Neuron (in vitro differentiated cells): ENCODE measurements around the gene GABPA.

Experiments
- H2AFZ ChIP-seq: one replicate; pipeline ENCODE4 v1.6.1; 2013; ENCODE audit warnings: low read depth, mild to moderate bottlenecking, inconsistent platforms, low read length, moderate library complexity
- H3K27me3 ChIP-seq: one replicate; pipeline ENCODE4 v1.6.1; 2013; ENCODE audit warnings: low read length; ENCODE audit not compliant: insufficient read depth
- H3K36me3 ChIP-seq: one replicate; pipeline ENCODE4 v1.6.1; 2013; ENCODE audit warnings: low read length; ENCODE audit not compliant: insufficient read depth
- H3K4me1 ChIP-seq: one replicate; pipeline ENCODE4 v1.6.1; 2013; ENCODE audit warnings: low read length; ENCODE audit not compliant: insufficient read depth
- H3K4me3 ChIP-seq: 2 replicates; pipeline ENCODE4 v1.5.1; 2013; ENCODE audit warnings: mild to moderate bottlenecking, low read length, moderate library complexity
- H3K9me3 ChIP-seq: one replicate; pipeline ENCODE4 v1.6.1; 2013; ENCODE audit warnings: low read length

Gene GABPA

DNA sequence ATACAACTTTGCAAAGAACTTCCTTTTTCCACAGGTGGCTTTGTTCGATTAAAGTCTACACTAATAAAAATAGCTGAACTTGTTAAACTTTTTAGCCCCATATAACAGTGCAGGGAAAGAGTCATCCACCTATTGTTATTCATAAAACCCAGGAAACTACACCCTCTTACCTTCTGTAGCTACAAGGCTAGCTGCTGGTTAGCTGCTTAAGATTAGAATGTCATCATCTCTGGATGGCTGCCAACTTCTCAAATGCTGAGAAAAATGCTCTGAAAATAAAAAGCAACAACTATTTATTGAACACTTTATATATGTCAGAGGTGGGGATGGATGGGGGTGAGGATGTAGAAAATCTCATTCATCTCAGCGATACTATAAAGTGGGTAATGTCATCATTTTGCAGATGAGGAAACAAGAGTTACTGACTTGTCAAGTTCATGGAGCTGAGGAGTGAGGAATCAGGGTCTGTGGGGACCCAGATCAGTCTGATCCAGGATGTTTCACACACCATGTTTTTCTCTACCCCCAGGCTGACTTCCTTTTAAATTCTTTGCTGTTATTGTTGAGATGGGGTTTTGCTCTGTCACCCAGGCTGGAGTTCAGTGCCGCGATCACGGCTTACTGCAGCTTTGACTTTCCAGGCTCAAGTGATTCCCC lies 17.2 kb upstream of the GABPA start:
- Histone ChIP-seq H3K9me3 (no peaks in the 10 kb centered on the region), H3K4me1 (no peaks in the 10 kb centered on the region), H2AFZ (no peak overlapping the region), H3K4me3 (no peak overlapping the region), H3K27me3 (no peaks in the 10 kb centered on the region), H3K36me3 (peaks cover 64% of the 10 kb centered on the region)

DNA sequence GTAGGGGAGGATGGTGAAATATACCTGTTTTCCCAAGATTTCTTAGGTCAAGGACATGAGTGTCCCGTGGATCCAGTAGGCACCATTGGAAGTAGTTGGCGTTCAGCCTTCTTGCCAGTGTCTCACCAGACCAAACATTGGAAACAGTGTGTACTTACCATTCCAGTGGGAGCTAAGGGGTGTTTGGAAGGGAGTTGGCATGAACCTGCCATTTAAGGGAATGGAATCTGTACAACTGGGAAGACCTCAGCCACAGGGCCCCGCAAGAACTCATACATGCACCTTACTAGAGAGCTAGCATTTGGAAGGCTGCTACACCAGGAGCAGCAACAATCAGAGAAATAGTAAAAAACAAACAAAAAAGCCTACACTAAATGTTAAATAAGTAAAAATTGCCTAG lies 12.8 kb upstream of the GABPA start:
- H3K4me3 ChIP-seq = no peak overlapping the region
- H2AFZ ChIP-seq = no peak overlapping the region
- no peaks in the 10 kb centered on the region for H3K4me1 ChIP-seq
- H3K27me3 ChIP-seq = no peaks in the 10 kb centered on the region
- H3K36me3 ChIP-seq = peaks cover 68% of the 10 kb centered on the region
- no peaks in the 10 kb centered on the region for H3K9me3 ChIP-seq

GRCh38 chr21:25722631-25723030 lies 12.1 kb upstream of the GABPA start:
- no peak overlapping the region for H3K4me3 ChIP-seq
- no peaks in the 10 kb centered on the region for H3K9me3 ChIP-seq
- peaks cover 69% of the 10 kb centered on the region for H3K36me3 ChIP-seq

GRCh38 chr21:25732091-25732760 lies 2.5 kb upstream of the GABPA start:
- H2AFZ ChIP-seq = no peak overlapping the region
- H3K9me3 ChIP-seq = no peaks in the 10 kb centered on the region
- H3K36me3 ChIP-seq = peaks cover 28% of the 10 kb centered on the region
- H3K27me3 ChIP-seq = no peaks in the 10 kb centered on the region
- H3K4me3 ChIP-seq = no peak overlapping the region
- peaks cover 18% of the 10 kb centered on the region for H3K4me1 ChIP-seq

More at GRCh38 chr21:25722631-25723030, 12.1 kb upstream of the GABPA start:
- H3K4me1 ChIP-seq = no peaks in the 10 kb centered on the region
- H3K27me3 ChIP-seq = no peaks in the 10 kb centered on the region
- no peak overlapping the region for H2AFZ ChIP-seq

- peaks cover 25% of the 10 kb centered on the region for H3K4me1 ChIP-seq
- no peaks in the 10 kb centered on the region for H3K9me3 ChIP-seq
- H3K27me3 ChIP-seq = no peaks in the 10 kb centered on the region
- no peak overlapping the region for H2AFZ ChIP-seq
- H3K36me3 ChIP-seq = peaks cover 10% of the 10 kb centered on the region
- peak overlapping the region; percentile 76 for H3K4me3 ChIP-seq
Observed at GRCh38 chr21:25733859-25734653, 716 bp upstream of the GABPA start.

DNA sequence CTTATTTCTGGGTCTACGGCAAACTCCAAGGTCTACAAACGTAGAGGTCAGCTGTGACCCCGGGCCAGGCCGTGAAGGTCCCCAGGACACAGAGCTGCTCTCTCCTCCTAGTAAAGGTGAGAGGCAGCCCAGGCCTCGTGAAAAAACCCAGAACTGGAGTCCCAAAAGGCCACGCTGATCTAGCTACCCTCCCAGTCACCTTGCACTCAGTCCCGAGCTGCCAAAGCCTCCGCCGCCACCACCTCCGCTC lies 193 bp upstream of the GABPA start:
- Histone ChIP-seq H2AFZ (no peak overlapping the region), H3K4me1 (peaks cover 25% of the 10 kb centered on the region), H3K36me3 (peaks cover 5% of the 10 kb centered on the region), H3K27me3 (no peaks in the 10 kb centered on the region), H3K4me3 (peak overlapping the region; percentile 76), H3K9me3 (no peaks in the 10 kb centered on the region)

DNA sequence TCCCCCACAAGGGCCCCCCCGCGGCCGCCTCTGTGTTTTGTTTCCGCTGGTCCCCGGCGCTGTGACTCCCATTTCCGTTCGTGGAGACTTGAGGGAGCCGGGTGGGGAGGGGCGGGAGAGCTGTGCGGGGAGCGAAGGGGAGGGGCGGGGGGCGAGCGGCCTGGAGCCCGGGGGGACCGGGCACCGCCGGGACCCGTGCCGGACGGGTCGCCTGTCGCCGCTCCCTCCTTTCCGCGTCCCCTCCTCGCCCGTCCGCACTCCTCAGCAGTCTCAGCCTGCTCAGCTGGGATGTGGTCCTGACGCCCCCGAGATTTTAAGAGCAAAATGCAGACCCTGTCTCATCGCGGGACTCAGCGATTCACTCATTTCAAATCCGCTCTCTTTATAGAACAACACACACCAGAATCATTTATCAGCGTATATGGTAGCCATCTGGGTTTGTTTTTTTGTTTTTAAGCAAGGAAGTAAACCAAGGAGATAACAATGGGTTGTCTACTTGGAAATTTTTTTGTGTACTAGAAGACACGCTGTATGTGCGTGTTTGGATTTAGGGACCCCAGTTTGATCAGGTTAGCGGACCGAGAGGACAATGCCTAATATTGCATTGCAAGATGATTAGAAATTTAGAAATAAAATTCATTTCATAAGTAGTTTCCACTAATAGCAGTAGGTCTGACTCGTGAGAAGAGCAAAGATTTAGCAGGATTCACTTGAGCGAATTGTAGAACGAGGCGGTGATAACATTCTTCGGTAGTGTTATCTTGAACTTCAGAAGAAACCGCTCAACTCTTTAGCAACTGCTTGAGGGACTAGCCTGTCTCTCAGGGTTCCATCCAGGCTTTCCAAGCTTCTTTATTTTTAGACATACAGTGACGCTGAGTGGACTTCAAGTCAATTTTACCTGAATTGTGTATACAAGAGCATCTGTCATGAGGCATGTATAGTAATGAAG lies 1.1 kb downstream of the GABPA start:
- H3K4me3 ChIP-seq = peak overlapping the region; percentile 76
- no peaks in the 10 kb centered on the region for H3K9me3 ChIP-seq
- no peaks in the 10 kb centered on the region for H3K27me3 ChIP-seq
- H3K36me3 ChIP-seq = no peaks in the 10 kb centered on the region
- H2AFZ ChIP-seq = peak overlapping the region; percentile 61
- peaks cover 25% of the 10 kb centered on the region for H3K4me1 ChIP-seq

DNA sequence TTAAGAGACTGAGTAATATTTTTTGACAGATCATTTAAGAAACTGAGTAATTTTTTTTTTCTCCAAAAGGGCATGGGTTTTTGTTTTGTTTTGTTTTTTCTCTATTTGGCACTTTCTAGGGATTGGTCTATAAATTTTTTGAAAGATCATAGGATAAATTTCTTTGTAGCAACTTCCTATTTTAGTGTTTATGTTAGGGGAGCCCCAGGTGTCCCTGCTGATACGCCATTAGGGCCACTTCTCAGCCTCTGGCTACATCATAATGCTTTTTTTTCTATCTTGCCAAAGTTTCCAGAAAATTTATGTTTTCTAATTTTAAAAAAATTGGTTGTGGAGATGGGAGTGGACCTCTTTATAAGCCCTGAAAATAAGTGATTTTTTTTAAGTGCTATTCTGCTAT lies 2.6 kb downstream of the GABPA start:
- H3K4me1 ChIP-seq = peaks cover 25% of the 10 kb centered on the region
- no peaks in the 10 kb centered on the region for H3K27me3 ChIP-seq
- H3K36me3 ChIP-seq = no peaks in the 10 kb centered on the region
- H3K9me3 ChIP-seq = no peaks in the 10 kb centered on the region
- no peak overlapping the region for H2AFZ ChIP-seq
- H3K4me3 ChIP-seq = no peak overlapping the region

DNA sequence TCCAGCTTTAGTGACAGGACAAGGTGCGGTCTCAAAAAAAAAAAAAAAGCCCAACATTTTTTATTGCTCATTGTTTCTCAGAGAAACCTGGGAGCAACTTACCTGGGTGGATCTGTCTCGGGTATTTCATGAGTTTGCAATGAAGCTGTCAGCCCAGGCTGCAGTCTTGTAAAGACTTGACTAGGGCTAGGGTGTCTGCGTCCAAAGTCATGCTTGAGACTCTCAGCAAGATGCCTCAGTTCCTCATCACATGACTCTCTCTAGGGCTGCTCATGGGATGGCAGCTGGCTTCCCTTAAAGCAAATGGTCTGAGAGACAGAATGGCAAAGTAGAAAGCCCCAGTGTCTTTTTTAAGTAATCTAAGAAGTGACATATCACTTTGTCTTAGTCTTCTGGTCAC lies 8.1 kb downstream of the GABPA start:
- Histone ChIP-seq H2AFZ (no peak overlapping the region), H3K4me3 (no peak overlapping the region), H3K36me3 (peaks cover 19% of the 10 kb centered on the region), H3K4me1 (peaks cover under 1% of the 10 kb centered on the region), H3K9me3 (no peaks in the 10 kb centered on the region), H3K27me3 (no peaks in the 10 kb centered on the region)

DNA sequence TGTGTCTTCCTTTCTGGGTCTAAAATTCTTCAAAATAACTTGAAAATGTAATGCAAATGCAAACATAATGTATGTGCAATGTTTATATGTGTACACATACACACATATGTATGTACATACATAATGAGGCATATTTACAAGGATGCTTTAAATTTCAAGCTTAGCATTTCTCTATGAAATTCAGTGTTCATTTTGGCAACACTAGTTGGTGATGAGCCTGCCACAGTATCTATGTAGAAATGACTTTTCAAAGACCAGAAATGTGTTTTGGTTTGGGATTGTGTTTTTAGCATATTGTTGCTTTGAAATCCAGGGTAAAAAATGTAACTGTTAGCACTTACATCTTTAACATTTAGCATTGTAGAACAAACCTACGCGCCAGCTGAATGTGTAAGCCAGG lies 10.1 kb downstream of the GABPA start:
- no peak overlapping the region for H2AFZ ChIP-seq
- no peaks in the 10 kb centered on the region for H3K27me3 ChIP-seq
- no peak overlapping the region for H3K4me3 ChIP-seq
- H3K9me3 ChIP-seq = no peaks in the 10 kb centered on the region
- no peaks in the 10 kb centered on the region for H3K4me1 ChIP-seq
- H3K36me3 ChIP-seq = peaks cover 25% of the 10 kb centered on the region

DNA sequence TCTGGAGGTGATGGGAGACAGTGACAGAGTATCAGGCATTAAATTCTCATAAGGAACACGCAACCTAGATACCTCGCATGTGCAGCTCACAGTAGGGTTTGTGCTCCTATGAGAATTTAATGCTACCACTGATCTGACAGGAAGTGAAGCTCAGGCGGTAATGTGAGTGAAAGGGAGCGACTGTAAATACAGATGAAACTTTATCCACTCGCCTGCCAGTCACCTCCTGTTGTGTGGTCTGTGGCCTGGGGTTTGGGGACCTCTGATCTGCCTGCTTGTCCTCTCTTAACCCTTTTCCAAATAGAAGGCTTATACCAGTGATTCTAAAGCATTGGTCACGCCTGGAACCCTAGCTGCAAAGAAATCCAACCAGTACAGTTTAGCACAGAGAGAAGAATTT lies 15.3 kb downstream of the GABPA start:
- Histone ChIP-seq H2AFZ (no peak overlapping the region), H3K9me3 (no peaks in the 10 kb centered on the region), H3K4me3 (no peak overlapping the region), H3K27me3 (no peaks in the 10 kb centered on the region), H3K4me1 (no peaks in the 10 kb centered on the region), H3K36me3 (peaks cover 42% of the 10 kb centered on the region)

DNA sequence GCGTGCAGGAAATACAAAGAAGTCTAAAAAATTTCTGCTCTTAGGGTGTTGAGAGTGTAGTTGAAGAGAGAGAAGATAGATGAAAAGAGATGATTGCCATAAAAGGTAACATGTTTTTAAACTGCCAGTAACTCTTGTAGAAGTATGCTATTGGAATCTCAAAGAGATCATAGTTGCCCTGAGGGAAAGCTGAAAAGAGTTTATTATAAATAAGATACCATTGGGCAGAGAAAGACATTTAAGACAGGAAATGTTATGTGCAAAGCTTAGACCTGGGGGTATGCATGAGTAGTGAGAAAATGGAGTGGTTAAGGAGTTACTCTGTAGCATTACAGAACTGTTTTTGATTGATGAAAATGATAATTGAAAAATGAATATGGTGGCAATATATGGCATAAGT lies 17.6 kb downstream of the GABPA start:
- Histone ChIP-seq H3K9me3 (no peaks in the 10 kb centered on the region), H3K4me1 (no peaks in the 10 kb centered on the region), H3K4me3 (no peak overlapping the region), H3K36me3 (peaks cover 38% of the 10 kb centered on the region), H3K27me3 (no peaks in the 10 kb centered on the region), H2AFZ (no peak overlapping the region)
